Erythroblast (primary cell): ENCODE measurements around the gene DOCK1.

Source experiments
- GATA1 ChIP-seq: IDR thresholded peaks from 2 replicates; pipeline ENCODE4 v1.6.1; 2011; ENCODE audit warnings: low read depth, mild to moderate bottlenecking, control low read depth, low read length, moderate library complexity
- POLR2A ChIP-seq: IDR thresholded peaks from 2 replicates; pipeline ENCODE4 v1.6.1; 2011; ENCODE audit warnings: mild to moderate bottlenecking, low read length

- TF ChIP-seq POLR2A (no peak), GATA1 (no peak)
Observed at GRCh38 chr10:127216274-127216673, 311.0 kb downstream of the DOCK1 start.
